HL-60/S4 treated with retinoic acid at 250 ng/mL for 4 days and 3 days (cell line): ENCODE data around the gene CCNE1.
"Not testable (repeated sequence)": the region's sequence is repeated elsewhere in the genome, so short reads cannot be mapped to it uniquely, and the experiment has no call there.

Experiments
- in situ Hi-C: fragments of 300-500 bp; cut with MboI; formaldehyde crosslinking; loops from 2 replicates; pipeline ENCODE4 v1.7.0; 2022; ENCODE audit warnings: low sequenced_read_pairs

CCNE1 gene

DNA sequence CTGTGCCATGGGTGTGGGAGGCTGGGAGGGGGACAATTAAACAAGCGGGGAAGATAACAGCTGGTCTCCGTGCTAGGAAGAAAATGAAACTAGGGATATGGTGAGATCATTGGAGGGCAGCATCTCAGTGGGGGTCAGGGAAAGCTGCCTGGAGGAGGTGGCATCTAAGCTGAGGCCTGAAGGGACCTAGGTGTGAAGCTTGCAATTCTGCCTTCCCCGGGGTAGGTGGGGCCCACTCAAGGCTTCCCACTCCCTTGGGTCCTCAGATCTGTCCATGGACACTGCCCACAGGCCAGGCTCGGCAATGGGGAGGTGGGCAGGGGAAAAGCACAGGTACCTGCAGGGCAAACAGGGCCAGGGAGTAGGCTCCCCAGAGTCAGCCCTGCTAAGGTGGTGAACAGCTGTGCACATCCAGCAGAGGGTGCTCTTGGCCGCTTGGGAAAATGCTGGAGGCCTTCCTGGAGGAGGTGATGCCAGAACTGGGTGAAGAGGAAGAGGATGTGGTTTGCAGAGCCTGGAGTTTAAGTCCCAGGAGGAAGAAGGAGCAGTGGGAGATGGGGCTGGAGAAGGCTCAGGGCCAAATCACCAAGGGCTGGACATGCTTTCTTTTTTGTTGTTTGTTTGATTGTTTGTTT is 25.7 kb upstream of the CCNE1 start:
- in situ Hi-C loops = no loop called here

DNA sequence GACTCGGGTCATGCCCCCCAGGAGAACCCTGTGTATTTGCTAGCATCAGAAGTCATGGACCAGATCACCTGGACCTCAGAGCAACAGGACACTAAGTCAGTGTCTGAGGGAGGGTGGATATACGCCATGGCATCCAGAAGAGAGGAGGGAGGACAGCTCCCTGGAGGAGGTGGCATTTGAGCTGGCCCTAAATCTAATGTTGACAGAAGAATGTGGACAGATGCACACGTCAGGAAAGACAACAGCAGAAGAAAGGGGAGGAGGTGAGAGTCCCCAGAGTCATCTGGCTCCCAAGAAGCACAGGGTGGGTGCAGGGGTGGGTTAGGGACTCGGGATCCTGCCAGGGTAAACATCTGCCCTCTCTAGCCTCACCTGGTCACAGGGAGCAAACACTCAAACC is 24.5 kb upstream of the CCNE1 start:
- in situ Hi-C loops = no loop called here

DNA sequence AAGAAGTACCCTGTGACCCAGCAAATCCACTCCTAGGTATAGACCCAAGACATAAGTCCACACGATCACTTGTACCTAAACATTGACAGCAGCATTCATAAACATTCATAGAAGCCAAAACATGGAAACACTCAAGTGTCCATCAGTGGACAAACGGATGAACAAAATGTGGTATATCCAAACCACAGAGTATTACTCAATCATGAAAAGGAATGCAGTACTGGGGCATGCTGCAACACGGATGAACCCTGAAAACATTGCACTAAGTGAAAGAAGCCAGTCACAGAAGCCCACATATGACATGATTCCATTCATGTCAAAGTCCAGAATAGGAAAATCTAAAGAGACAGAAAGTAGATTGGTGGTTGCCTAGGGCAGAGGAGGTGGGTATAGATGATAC is 22.8 kb upstream of the CCNE1 start:
- in situ Hi-C loops = no loop called here

DNA sequence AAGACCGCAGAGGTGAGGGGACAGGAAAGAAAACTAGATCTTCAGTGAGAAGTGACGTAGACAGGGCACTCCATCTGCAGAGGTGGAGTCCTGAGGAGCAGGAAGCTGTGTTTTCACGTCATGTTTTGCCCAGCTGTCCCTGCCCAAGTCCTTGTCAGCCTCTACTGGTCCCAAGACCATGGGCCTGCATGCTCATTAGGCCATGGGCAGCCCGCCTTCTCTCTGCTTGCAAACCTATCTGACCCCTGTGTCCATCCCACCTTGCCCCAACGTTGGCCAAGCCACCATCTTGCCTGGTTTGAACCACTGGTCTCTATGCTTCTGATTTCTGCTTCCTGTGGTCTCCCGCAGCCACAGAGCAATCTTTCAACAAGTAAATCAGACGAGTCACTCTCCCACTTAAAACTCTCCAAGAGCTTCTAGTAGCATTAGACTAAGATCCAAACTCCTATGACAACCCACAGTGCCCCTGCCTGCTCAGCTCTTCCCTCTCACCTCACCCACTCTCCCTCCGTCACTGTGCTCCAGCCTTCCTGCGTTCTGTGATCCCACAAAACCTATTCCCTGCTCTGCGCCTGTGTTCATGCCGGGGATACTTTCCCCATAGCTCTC is 18.6 kb upstream of the CCNE1 start:
- in situ Hi-C loops = no loop called here

DNA sequence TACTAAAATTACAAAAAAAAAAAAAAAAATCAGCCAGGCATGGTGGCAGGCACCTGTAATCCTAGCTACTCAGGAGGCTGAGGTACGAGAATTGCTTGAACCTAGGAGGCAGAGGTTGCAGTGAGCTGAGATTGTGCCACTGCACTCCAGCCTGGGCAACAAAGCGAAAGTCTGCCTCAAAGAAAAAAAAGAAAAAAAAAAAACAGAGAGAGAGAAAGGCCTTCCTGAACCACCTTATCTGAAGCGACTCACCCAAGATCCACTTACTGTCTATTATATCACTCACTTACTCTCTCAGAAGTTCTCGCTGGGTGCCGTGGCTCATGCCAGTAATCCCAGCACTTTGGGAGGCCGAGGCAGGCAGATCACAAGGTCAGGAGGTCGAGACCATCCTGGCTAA is 17.3 kb upstream of the CCNE1 start:
- in situ Hi-C loops = not testable (repeated sequence)

DNA sequence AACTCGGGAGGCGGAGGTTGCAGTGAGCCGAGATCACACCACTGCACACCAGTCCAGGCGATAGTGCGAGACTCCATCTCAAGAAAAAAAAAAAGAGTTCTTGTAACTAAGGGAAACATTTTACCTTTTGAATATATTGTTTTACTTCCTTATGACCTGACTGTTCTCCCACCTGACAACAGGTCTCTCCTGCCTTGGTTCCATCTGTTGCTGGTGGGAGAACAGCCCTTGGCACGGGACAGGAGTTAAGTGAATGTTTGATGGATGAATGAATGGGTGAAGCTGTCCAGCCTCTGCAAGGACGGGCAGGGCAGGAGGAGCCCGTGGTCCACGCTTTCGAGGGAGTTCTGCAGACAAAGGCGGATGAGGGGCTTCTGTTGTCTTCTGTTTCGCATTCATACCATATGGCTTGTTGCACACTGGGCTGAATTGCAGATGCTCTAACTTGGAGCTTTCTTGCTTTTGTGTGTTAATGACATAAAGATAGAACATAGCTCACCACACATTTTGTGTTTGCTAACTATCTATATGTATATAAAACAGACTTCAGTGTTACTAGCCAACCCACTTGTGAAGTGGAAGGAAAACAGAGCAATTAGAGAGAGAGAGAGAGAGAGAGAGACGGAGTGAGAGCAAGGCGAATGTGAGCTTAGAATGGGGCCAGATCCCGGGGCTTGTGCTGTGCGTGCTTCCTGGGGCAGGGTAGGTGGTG is 16.2 kb upstream of the CCNE1 start:
- in situ Hi-C loops = no loop called here

DNA sequence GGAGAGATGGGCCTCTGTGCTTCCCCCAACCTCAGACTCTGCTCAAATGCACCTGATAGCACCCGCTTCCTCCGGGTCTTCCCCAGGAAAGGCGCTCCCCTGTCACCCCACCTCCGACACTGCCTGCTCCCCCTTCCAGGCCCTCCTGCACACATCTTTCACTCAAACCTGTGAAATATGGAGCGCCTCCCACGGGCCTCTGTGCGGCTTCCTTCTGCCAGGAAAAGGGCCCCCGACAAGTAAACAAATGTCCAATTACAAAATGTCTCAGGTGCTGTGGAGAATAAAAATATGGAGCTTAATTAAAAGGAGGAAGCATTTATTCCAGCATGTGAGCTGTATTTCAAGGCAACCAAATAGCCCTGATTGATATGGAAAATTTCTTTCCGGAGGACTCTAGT is 15.6 kb upstream of the CCNE1 start:
- in situ Hi-C loops = no loop called here

DNA sequence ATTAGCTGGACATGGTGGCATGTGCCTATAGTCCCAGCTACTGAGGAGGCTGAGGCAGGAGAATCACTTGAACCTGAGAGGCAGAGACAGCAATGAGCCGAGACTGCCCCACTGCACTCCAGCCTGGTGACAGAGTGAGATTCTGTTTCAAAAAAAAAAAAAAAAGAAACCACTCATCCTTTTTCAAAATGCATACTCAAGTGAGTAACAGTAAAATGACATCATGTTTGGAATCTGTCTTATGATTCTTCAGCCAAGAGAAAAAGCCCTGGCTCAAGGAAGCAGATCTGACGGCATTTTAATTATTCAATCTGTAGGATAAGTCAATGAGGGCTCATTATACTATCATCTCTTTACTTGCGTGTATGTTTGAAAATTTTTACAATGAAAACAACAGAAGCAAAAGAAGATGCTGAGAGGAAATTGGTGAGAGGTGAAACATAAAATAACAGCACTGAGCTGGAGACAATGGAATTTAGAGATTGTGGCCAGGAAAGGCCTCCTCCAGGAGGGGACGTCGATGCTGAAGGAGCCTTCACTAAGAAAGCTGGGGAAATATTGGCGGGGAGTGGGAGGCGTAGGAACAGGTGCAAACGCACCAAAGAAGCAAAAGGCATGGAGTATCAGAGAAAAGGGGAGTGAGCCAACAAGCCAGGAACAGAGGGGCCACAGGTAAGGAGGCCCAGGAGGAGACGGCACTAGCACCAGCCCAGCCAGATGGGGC is 12.9 kb upstream of the CCNE1 start:
- in situ Hi-C loops = no loop called here

DNA sequence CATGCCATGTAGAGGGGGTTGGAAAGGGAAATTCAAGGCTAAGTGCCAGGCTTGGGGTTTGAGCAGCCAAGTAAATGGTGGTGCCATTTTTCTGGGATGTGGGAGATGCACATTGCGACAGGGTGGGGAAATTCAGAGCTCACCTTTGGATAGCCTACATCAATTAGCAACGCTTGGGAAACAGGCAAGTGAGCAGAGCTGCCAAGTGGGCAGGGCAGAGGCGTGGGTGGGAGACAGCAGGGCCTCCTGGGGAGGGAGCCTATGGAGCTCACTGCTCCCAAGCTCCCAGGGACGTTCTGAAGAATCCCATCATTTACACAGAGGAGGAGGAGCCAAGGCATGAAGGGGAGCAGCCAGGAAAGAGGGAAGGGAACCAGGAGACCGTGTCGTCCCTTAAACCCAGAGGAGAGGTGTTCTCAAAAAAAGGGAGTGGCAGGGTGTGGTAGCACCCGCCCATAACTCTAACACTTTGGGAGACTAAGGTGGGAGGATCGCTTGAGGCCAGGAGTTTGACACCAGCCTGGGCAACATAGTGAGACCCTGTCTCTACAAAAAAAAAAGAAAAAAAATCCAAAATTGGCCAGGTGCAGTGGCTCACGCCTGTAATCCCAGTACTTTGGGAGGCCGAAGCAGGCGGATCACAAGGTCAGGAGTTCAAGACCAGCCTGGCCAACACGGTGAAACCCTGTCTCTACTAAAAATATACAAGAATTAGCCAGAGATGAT is 11.5 kb upstream of the CCNE1 start:
- in situ Hi-C loops = no loop called here

DNA sequence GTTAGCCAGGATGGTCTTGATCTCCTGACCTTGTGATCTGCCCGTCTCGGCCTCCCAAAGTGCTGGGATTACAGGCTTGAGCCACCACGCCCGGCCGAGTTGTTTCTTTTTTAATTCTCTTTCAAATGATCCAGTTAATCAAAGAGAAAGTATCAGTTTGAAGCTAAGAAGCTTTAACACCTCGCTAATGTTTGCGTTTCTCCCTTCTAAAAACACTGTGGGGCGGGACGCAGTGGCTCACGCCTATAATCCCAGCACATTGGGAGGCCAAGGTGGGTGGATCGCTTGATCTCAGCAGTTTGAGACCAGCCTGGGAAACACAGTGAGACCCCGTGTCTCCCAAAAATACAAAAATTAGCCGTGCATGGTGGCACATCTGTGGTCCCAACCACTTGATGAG is 7.8 kb upstream of the CCNE1 start:
- in situ Hi-C loops = not testable (repeated sequence)

DNA sequence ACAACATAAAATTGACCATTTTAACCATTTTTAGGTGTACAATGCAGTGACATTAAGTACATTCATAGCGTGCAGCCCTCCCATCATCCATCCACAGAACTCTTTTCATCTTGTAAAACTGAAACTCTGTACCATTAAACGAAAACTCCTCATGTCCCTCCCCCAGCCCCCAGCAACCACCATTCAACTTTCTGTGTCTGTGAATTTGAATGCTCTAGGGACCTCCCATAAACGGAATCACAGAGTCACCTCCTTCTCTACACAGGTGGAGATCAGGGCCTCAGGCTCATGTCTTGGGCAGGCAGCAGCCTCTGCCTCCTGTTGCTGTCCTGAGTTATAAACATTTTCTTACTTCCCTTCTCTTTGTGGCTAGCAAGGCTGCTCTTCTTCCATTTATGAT is 7.3 kb upstream of the CCNE1 start:
- in situ Hi-C loops = no loop called here

DNA sequence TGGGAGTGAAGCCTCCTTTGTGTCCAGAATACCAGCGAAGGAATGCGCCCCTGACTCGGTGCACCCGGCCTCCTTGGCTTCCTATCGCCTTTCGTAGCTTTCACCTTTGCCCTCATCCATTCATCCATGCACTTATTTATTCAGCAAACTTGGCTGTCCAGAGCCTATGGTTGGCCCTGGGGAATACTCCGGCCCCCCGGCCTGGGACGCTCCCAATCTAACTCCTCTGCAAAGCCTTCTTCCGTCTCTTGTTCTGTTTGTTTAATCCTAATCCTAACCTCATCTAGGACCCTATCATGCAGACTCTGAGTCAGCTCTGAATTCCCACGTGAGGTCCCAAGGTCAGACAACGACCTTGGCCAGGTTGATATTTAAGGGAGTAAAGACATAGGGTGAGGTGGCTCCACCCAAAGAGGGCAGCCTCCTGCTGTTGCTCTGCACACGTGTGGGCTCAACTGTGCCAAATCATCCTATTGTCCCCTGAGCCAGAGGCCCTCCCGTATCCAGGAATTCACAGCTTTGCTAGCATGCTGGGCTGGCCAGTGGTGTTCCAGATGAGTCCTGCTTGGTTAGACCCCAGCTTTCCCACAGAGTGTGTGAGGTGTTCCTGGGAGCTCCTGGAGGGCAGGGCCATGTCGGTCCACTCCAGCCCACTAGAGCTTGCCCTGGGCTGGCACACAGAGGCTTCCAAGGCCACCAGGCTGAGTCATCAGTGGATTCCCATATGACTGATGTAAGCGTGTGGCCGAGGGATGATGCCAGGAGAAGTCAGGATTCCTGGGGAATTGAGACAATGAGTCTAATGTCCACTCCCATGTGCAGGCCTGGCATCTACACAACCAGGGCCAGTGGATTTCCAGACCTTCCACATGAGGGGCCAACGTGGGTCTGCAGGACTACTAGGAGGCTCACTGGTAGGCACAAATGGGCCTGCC is 6.5 kb upstream of the CCNE1 start:
- in situ Hi-C loops = no loop called here

DNA sequence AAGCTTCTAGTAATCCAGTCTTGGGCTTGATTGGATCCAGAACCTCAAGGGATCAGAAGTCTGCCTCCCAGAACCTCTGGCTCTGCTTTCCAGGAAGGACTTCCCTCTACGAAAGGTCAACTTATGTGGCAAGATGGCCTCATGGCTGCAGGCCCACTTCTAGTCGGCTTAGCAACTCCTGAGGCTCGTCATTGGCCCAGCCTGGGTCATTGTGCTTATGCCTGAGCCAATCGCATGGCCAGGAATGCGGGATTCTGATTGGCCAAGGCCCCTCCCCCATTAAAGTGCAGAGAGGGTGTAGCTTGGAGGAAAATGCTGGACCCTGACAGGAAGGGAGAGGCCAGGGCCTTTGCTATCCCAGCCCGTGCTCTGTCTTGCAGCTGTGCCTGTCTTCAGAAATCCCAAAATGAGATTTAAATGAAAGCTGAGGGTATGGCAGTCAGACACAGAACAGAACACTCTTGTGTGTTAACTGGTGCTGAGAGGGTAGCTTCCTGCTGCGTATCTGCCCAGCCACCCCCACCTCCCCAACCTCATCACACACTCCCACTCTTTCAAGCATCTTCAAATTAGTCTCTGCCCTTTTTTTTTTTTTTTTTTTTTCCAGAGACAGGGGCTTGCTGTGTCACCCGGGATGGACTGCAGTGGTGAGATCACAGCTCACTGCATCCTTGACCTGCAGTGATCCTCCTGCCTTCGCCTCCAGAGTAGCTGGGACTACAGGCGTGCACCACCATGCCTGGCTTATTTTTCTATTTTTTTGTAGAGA is 5.5 kb upstream of the CCNE1 start:
- in situ Hi-C loops = no loop called here

DNA sequence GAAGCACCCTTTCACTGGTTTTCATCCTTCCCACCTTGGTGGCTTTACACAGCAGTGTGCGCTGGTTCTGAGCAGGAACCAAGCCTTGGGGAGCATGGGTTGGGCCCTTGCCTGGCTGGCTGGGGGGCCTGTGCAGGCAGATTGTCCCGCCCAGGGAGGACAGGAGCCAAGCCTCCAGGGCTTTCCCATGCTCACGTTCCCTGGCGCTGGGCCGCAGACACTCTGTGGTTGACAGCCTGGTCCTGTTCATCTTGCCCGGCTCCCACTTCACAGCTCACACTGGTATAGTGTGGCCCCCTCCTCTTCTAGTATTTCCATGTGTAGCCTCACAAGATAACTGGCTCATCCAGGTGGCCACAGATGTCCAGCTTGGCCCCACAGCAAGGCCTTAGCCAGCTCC is 4.6 kb upstream of the CCNE1 start:
- in situ Hi-C loops = no loop called here

DNA sequence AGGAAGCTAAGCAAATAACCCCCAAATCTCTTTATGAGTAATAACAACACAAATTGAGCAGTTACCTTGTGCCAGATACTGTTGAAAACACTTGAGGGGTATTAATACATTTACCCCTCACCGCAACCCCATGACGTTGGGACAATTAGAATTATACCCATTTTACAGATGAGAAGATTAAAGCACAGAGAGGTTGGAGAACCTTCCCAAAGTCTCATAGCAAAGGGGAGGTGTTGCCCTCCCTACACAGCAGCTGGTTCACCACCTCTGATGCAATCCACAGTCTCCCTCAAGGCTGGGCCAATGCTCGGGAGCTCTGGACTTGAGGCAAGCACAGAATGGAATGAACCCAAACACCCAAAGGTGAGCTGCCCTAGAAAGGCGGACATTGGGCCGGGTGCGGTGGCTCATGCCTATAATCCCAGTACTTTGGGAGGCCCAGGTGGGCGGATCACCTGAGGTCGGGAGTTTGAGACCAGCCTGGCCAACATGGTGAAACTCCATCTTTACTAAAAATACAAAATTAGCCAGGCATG is 3.9 kb upstream of the CCNE1 start:
- in situ Hi-C loops = no loop called here

DNA sequence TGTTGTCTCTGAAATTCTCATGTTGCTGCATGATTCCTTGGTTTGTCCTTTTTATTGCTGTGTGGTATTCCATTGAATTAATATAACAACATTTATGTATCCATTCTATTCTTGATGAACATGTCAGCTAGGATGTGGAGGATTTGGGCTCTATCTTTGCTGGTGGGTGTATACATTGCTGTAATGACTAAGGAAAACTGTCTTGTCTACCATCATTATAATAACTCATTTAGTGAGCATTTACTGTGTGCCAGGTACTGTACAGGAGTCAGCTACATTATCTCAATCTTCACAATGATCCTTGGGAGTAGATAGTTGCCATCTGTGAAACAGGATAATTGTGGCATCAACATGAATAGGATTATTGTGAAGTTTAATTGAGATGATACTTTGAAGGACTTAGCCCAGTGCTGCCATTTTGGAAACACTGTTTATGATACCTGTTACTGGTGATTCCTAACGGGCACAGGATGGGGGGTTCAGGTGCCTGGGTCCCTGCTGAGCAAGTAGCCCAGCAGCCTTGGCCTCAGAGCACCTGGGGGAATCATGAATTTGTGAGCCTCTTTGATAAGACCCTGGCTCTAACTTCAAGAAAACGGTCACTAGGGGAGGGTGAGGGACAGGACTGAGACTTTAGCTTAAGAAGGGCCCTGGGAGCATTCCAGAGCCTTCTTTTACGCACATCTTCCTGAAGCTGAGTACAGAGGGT is 1.8 kb upstream of the CCNE1 start:
- in situ Hi-C loops = no loop called here

DNA sequence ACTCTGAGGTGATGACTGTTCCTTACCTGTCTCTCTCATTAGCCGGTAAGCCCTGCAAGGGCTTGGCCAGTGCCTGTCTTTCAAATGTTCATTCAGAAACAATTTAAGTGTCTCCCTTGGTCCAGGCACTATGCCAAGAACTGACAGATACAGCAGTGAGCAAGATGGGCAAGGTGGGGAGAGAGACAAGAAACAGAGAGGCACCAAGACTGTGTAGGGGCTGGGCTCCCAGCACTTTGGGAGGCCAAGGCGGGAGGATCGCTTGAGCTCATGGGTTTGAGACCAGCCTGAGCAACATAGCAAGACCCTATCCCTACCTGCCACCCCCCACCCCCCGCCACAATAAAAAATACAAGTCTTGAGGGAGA is 1.3 kb upstream of the CCNE1 start:
- in situ Hi-C loops = no loop called here

DNA sequence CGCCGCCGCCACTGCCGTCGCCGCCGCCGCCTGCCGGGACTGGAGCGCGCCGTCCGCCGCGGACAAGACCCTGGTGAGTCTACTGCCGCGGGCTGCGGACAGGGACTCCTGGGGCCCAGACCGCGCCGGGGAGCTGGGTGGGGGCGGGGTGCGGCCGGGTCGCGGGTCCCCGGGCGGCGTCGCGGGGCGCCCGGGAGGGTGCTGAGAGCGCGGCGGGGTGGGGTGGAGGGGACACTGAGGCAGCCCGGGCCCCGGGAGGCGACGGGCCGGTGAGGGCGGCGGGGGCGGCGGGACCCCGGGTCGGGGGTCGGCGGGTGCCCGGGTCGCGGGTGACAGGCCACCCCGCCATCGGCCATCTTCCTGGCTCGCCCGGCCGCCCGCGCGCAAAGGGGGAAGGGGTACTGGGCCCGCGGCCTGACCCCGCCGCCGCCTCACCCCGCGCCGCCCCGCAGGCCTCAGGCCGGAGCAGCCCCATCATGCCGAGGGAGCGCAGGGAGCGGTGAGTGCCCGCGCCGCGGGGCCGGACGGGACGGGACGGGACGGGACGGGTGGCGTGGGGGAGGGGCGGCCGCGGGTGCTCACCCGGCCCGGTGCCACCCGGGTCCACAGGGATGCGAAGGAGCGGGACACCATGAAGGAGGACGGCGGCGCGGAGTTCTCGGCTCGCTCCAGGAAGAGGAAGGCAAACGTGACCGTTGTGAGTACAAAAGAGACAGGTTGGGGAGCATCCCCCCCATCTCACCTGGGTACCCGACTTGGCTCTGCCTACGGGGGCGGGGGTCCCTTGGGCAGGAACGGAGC is 489 bp downstream of the CCNE1 start:
- in situ Hi-C loops = no loop called here
